HG03442 (cell line): ENCODE measurements around the gene DDX28.

Experiments
- ATAC-seq: cut with Tn5 transposase; IDR thresholded peaks from one replicate; pipeline ENCODE4 v1.9.1; 2021; ENCODE audit warnings: mild to moderate bottlenecking, moderate library complexity; ENCODE audit not compliant: unreplicated experiment

The DDX28 gene

GRCh38 chr16:67971111-67971510, 51.9 kb downstream of the DDX28 start:
- ATAC-seq, result no peak
